Endothelial cell of umbilical vein (primary cell): ENCODE data around the gene DGKI. TPM values are rescaled to one million over a fixed set of nuclear protein-coding genes. Genes with fewer than 3 reads are reported as not detected.

Experiments
- BruUV-seq: library from RNA; stranded (reverse); fragments of 400-500 nt; replicated peaks from 2 replicates; lab custom pipeline; 2021; lab: Mats Ljungman, UMichigan
- CTCF ChIA-PET: fragments of 300-600, 350-600 bp; sonication (Branson Sonifier 250); formaldehyde crosslinking; loops from one replicate; lab custom pipeline; 2021; ENCODE audit warnings: antibody characterized with exemption, inconsistent platforms; lab: Charles Lee
- POLR2A ChIA-PET: fragments of 300-600, 350-600 bp; sonication (Branson Sonifier 250); formaldehyde crosslinking; loops from one replicate; lab custom pipeline; 2021; ENCODE audit warnings: antibody characterized with exemption, inconsistent platforms; lab: Charles Lee
- DNase-seq: peaks from one replicate; pipeline ENCODE4 v3.0.0-alpha.2; 2011; ENCODE audit warnings: low read depth, low spot score
- FAIRE-seq: peaks from 2 replicates; lab custom pipeline; 2011; peaks lifted over from hg19 to GRCh38; lab: Jason Lieb, UNC
- H2AFZ ChIP-seq: 2 replicates; pipeline ENCODE4 v1.6.0; 2012; ENCODE audit warnings: low read depth, low read length, control low read depth, inconsistent platforms
- H3K27ac ChIP-seq: 2 replicates; pipeline ENCODE4 v1.5.1; 2011; ENCODE audit warnings: low read depth, mild to moderate bottlenecking, control low read depth, low read length, moderate library complexity; ENCODE audit not compliant: insufficient read depth
- H3K27me3 ChIP-seq, 2 experiments: 2 replicates each; pipeline versions ENCODE4 v1.6.0 to v1.6.1; 2011; ENCODE audit warnings: low read length in 2 of 2, mixed read lengths in 1 of 2; ENCODE audit not compliant: control insufficient read depth in 2 of 2, insufficient read depth in 2 of 2
- H3K36me3 ChIP-seq, 2 experiments: 2 replicates in 1 of 2; 3 replicates in 1 of 2; pipeline ENCODE4 v1.5.1; 2011; ENCODE audit warnings: low read length in 2 of 2, mild to moderate bottlenecking in 1 of 2, moderate library complexity in 1 of 2; ENCODE audit not compliant: control insufficient read depth in 2 of 2, insufficient read depth in 2 of 2; ENCODE audit errors: extremely low read depth in 1 of 2
- H3K4me1 ChIP-seq: 3 replicates; pipeline ENCODE4 v1.5.1; 2011; ENCODE audit warnings: mild to moderate bottlenecking, low read length; ENCODE audit not compliant: control insufficient read depth, insufficient read depth; ENCODE audit errors: extremely low read depth
- H3K4me2 ChIP-seq: 2 replicates; pipeline ENCODE4 v1.6.1; 2011; ENCODE audit warnings: low read length, control low read depth, mixed read lengths; ENCODE audit not compliant: insufficient read depth
- H3K4me3 ChIP-seq, 3 experiments: fragments of 200-600 bp in 1 of 3; sonication (generic), shearing (Covaris generic) in 1 of 3; replicated peaks in 1 of 3; 2 replicates each; pipeline ENCODE4 v1.5.1; 2011 to 2016; ENCODE audit warnings: control low read depth in 3 of 3, low read length in 3 of 3, mild to moderate bottlenecking in 2 of 3, inconsistent platforms in 1 of 3, low read depth in 1 of 3, moderate library complexity in 1 of 3; ENCODE audit not compliant: insufficient read depth in 1 of 3
- H3K79me2 ChIP-seq: 2 replicates; pipeline ENCODE4 v1.6.0; 2012; ENCODE audit warnings: low read length, inconsistent platforms; ENCODE audit not compliant: control insufficient read depth, insufficient read depth
- H3K9ac ChIP-seq: replicated peaks from 2 replicates; pipeline ENCODE3; 2011; ENCODE audit warnings: low read length, control low read depth; ENCODE audit not compliant: insufficient read depth; ENCODE audit errors: extremely low read depth
- H3K9me1 ChIP-seq: replicated peaks from 3 replicates; pipeline ENCODE4 v1.6.0; 2011; ENCODE audit warnings: mild to moderate bottlenecking, low read length; ENCODE audit not compliant: control insufficient read depth, insufficient read depth; ENCODE audit errors: extremely low read depth
- H3K9me3 ChIP-seq: replicated peaks from 2 replicates; pipeline ENCODE4 v1.5.1; 2012; ENCODE audit warnings: low read length, inconsistent platforms; ENCODE audit not compliant: control insufficient read depth, insufficient read depth
- H4K20me1 ChIP-seq: replicated peaks from 2 replicates; pipeline ENCODE3; 2011; ENCODE audit warnings: mild to moderate bottlenecking, low read length; ENCODE audit not compliant: control insufficient read depth, insufficient read depth; ENCODE audit errors: extremely low read depth
- EZH2 ChIP-seq: IDR thresholded peaks from 2 replicates; pipeline ENCODE4 v1.6.1; 2012; ENCODE audit warnings: borderline replicate concordance, low read depth, mild to moderate bottlenecking, moderate library complexity, low read length, inconsistent platforms; ENCODE audit not compliant: severe bottlenecking
- FOS ChIP-seq: IDR thresholded peaks from 2 replicates; pipeline ENCODE4 v1.6.1; 2011; ENCODE audit warnings: mild to moderate bottlenecking, low read length, moderate library complexity, borderline replicate concordance; ENCODE audit not compliant: insufficient read depth
- GATA2 ChIP-seq: IDR thresholded peaks from 2 replicates; pipeline ENCODE4 v1.7.0; 2011; ENCODE audit warnings: low read depth, mild to moderate bottlenecking, moderate library complexity, mixed read lengths, low read length; ENCODE audit not compliant: insufficient read length, insufficient read depth
- JUN ChIP-seq: IDR thresholded peaks from 2 replicates; pipeline ENCODE4 v1.6.1; 2011; ENCODE audit warnings: borderline replicate concordance, low read depth; ENCODE audit not compliant: insufficient read length, insufficient read depth
- MYC ChIP-seq: IDR thresholded peaks from one replicate; pipeline ENCODE4 v1.6.1; 2011; ENCODE audit warnings: mild to moderate bottlenecking, low read depth, low read length
- POLR2A ChIP-seq: IDR thresholded peaks from 2 replicates; pipeline ENCODE4 v1.6.1; 2012; ENCODE audit warnings: low read depth, mild to moderate bottlenecking, control low read depth, low read length
- dilution Hi-C: fragments of 300-500 bp; cut with MboI; formaldehyde crosslinking; loops from one replicate; pipeline ENCODE4 v1.15.0; 2019; ENCODE audit warnings: low sequenced_read_pairs; ENCODE audit not compliant: extremely low pct_ligation_motif_present
- intact Hi-C: fragments of 100-400 bp; cut with micrococcal nuclease; formaldehyde crosslinking; loops from one replicate; pipeline ENCODE4 v1.10.0; 2022
- polyA plus RNA-seq, 4 experiments: library from polyadenylated mRNA; depleted of rRNA in 3 of 4; stranded (reverse) in 3 of 4; unstranded in 1 of 4; fragments of >200 nt; gene quantifications; 2 replicates each; pipeline versions ENCODE4 v1.2.1 to v1.2.3, GENCODE V29; 2011 to 2012; ENCODE audit warnings: missing spikeins in 1 of 4
- total RNA-seq: library from RNA; stranded (reverse); gene quantifications from 2 replicates; pipeline ENCODE4 v1.2.3, GENCODE V29; 2021
- TF ChIP-seq, protein P1 (sequence below): IDR thresholded peaks from 2 replicates; pipeline ENCODE4 v1.6.1; 2011; ENCODE audit not compliant: insufficient read depth, insufficient read length
- TF ChIP-seq, protein P2 (sequence below), 2 donors: IDR thresholded peaks; 1 replicate in 1 of 2; 2 replicates in 1 of 2; pipeline ENCODE4 v1.5.1; 2011; ENCODE audit warnings: low read length in 2 of 2, mild to moderate bottlenecking in 2 of 2, moderate library complexity in 2 of 2, control low read depth in 1 of 2, inconsistent platforms in 1 of 2, low read depth in 1 of 2; ENCODE audit not compliant: insufficient read depth in 1 of 2; ENCODE audit errors: extremely low read depth in 1 of 2

The DGKI gene
- total and polyA plus RNA-seq, 2 donors (not counting 3 experiments of a cell fraction or from before 2014, with no cell fraction given): 0.11 to 0.51 TPM

DNA sequence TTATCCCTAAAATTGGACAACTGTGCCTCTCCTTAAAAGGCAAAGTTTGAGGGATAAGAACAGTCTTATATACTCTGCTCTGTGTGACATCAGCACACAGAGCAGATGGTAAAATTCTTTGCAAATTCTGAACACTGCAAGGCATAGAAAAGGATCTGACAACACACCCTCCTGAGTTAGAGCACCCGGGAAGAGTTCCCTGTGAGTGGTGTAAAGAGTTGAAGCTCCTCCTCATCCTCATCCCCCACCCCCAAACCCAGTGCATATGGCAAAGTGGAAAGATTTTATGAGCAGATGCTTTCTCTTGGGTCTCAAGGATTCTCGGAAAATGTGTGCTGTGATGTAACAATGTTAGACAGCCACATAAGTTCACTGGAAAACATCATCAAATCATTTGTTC, 40.0 kb upstream of the DGKI start:
- CTCF ChIA-PET: no interaction called here
- H3K27ac ChIP-seq: no peak overlapping the region
- intact Hi-C loops: no loop called here

More for the DNA sequence above, 40.0 kb upstream of the DGKI start:
- Histone ChIP-seq H4K20me1 (no peaks in the 10 kb centered on the region), H3K4me2 (no peak overlapping the region), H3K27me3 (no peaks in the 10 kb centered on the region), H3K79me2 (no peaks in the 10 kb centered on the region), H3K36me3 (peaks cover 5 to 29% of the 10 kb centered on the region in 2 experiments), H2AFZ (no peak overlapping the region), H3K4me3 (no peak overlapping the region), H3K4me1 (peaks cover 8% of the 10 kb centered on the region), H3K9me3 (no peaks in the 10 kb centered on the region), H3K9me1 (no peaks in the 10 kb centered on the region), H3K9ac (no peak overlapping the region)
- FAIRE-seq (no peak), DNase-seq (no peak)
- POLR2A ChIA-PET: no interaction called here
- TF ChIP-seq GATA2 (no peak), FOS (no peak), MYC (no peak), EZH2 (no peak), POLR2A (no peak), JUN (no peak)
- TF ChIP-seq, protein P1, sequence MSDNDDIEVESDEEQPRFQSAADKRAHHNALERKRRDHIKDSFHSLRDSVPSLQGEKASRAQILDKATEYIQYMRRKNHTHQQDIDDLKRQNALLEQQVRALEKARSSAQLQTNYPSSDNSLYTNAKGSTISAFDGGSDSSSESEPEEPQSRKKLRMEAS: no peak
- TF ChIP-seq, protein P2, sequence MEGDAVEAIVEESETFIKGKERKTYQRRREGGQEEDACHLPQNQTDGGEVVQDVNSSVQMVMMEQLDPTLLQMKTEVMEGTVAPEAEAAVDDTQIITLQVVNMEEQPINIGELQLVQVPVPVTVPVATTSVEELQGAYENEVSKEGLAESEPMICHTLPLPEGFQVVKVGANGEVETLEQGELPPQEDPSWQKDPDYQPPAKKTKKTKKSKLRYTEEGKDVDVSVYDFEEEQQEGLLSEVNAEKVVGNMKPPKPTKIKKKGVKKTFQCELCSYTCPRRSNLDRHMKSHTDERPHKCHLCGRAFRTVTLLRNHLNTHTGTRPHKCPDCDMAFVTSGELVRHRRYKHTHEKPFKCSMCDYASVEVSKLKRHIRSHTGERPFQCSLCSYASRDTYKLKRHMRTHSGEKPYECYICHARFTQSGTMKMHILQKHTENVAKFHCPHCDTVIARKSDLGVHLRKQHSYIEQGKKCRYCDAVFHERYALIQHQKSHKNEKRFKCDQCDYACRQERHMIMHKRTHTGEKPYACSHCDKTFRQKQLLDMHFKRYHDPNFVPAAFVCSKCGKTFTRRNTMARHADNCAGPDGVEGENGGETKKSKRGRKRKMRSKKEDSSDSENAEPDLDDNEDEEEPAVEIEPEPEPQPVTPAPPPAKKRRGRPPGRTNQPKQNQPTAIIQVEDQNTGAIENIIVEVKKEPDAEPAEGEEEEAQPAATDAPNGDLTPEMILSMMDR (IDR thresholded peaks at IDR 0.05; ENCODE audit: extremely low read depth in 1 of 2, insufficient read depth in 1 of 2, low read depth in 1 of 2, low read length in 2 of 2): no peak
- dilution Hi-C loops: no loop called here
- BruUV-seq: no TSS peak
